Adipocyte (in vitro differentiated cells): ENCODE data around the gene PTPN22.
A peak's percentile ranks its signal among the peaks of the same experiment; 100 is the strongest.

Experiments used
- DNase-seq: peaks from one replicate; pipeline ENCODE4 v3.0.0-alpha.2; 2015; ENCODE audit warnings: low read depth
- H3K27me3 ChIP-seq: replicated peaks from 2 replicates; pipeline ENCODE4 v1.7.0; 2013; ENCODE audit warnings: mild to moderate bottlenecking, low read length, moderate library complexity; ENCODE audit not compliant: control insufficient read depth, insufficient read depth
- H3K36me3 ChIP-seq: 2 replicates; pipeline ENCODE4 v1.7.0; 2013; ENCODE audit warnings: low read length, mild to moderate bottlenecking, moderate library complexity; ENCODE audit not compliant: control insufficient read depth, insufficient read depth, severe bottlenecking
- H3K4me1 ChIP-seq: 2 replicates; pipeline ENCODE4 v1.7.0; 2013; ENCODE audit warnings: mild to moderate bottlenecking, low read length, moderate library complexity; ENCODE audit not compliant: control insufficient read depth, insufficient read depth
- H3K4me3 ChIP-seq: 2 replicates; pipeline ENCODE4 v1.7.0; 2013; ENCODE audit warnings: mild to moderate bottlenecking, low read length, moderate library complexity
- H3K9ac ChIP-seq: 2 replicates; pipeline ENCODE4 v1.7.0; 2013; ENCODE audit warnings: mild to moderate bottlenecking, low read length, moderate library complexity
- H3K9me3 ChIP-seq: 2 replicates; pipeline ENCODE4 v1.7.0; 2013; ENCODE audit warnings: mild to moderate bottlenecking, low read length, moderate library complexity; ENCODE audit not compliant: control insufficient read depth

Gene PTPN22

GRCh38 chr1:113769601-113769970, 101.9 kb downstream of the PTPN22 start:
- Histone ChIP-seq H3K9me3 (no peaks in the 10 kb centered on the region), H3K4me1 (peaks cover 16% of the 10 kb centered on the region), H3K9ac (no peak overlapping the region), H3K36me3 (peaks cover 28% of the 10 kb centered on the region), H3K4me3 (no peak overlapping the region), H3K27me3 (no peaks in the 10 kb centered on the region)
- no peak for DNase-seq

- DNase-seq = no peak
- H3K9me3 ChIP-seq = no peaks in the 10 kb centered on the region
- peaks cover 17% of the 10 kb centered on the region for H3K4me1 ChIP-seq
- peaks cover 27% of the 10 kb centered on the region for H3K36me3 ChIP-seq
- no peak overlapping the region for H3K9ac ChIP-seq
- no peak overlapping the region for H3K4me3 ChIP-seq
- H3K27me3 ChIP-seq = no peaks in the 10 kb centered on the region
Measured at GRCh38 chr1:113768916-113769600, 102.5 kb downstream of the PTPN22 start.

GRCh38 chr1:113765306-113766230, 105.9 kb downstream of the PTPN22 start:
- Histone ChIP-seq H3K36me3 (peaks cover 26% of the 10 kb centered on the region), H3K4me1 (peaks cover 33% of the 10 kb centered on the region), H3K4me3 (no peak overlapping the region), H3K9me3 (no peaks in the 10 kb centered on the region), H3K9ac (no peak overlapping the region), H3K27me3 (no peaks in the 10 kb centered on the region)
- peak; percentile 41 for DNase-seq
